H1 (cell line): ENCODE measurements around the gene MUC5B. TPM values are rescaled to one million over a fixed set of nuclear protein-coding genes. Genes with fewer than 3 reads are reported as not detected.

Experiments used
- HDAC6 ChIP-seq: IDR thresholded peaks from one replicate; pipeline ENCODE4 v1.7.1; 2012; ENCODE audit warnings: low read depth, mild to moderate bottlenecking, inconsistent platforms, low read length, moderate library complexity
- polyA plus RNA-seq, 7 experiments: library from polyadenylated mRNA; depleted of rRNA in 3 of 7; stranded (reverse) in 5 of 7; unstranded in 2 of 7; fragments of >200 nt in 5 of 7; fragments of 200-250 nt in 2 of 7; gene quantifications; 1 replicate in 5 of 7; 2 replicates in 1 of 7; 4 replicates in 1 of 7; pipeline versions ENCODE4 v1.2.1 to v1.2.3, GENCODE V29; 2011 to 2013; ENCODE audit warnings: missing spikeins in 2 of 7, mixed read lengths in 2 of 7
- total RNA-seq: library from RNA; stranded (reverse); fragmentation: NEBNext Ultra II Directional; extraction: Animal tissue kit (Norgen Biotek cat#: 25700); gene quantifications from 2 replicates; pipeline ENCODE4 v1.2.1, GENCODE V29; 2021

MUC5B gene
- total and polyA plus RNA-seq, 2 of the 8 experiments (the other 6 are each of a cell fraction or from before 2014, with no cell fraction given) = 0.02 to 0.03 TPM

DNA sequence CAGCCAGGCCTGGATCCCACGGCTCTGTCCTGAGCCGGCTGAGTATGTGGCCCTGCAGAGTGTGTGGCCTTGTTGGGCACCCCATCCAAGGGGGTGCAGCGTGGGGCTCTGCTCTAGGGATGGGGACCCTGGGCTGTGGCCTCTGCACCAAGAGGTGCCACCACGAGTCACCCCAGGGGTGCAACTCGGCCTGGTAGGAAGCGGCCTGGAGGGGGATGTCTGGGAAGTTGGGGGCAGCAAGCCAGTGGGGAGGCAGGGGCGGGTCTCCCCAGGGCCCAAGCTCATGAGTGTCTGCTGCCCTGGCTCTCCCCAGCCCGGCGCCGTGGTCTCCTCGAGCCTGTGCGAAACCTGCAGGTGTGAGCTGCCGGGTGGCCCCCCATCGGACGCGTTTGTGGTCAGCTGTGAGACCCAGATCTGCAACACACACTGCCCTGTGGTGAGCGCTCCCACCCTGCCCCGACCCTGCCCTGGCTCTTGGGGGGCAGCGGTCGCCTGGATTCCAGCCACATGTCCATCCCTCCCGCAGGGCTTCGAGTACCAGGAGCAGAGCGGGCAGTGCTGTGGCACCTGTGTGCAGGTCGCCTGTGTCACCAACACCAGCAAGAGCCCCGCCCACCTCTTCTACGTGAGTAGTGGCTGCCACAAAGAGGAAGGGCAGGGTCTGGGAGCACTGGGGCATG is 24.2 kb upstream of the MUC5B start (continued):
- TF ChIP-seq HDAC6 = no peak
